ENCODE results near the gene CALHM4.

DNA sequence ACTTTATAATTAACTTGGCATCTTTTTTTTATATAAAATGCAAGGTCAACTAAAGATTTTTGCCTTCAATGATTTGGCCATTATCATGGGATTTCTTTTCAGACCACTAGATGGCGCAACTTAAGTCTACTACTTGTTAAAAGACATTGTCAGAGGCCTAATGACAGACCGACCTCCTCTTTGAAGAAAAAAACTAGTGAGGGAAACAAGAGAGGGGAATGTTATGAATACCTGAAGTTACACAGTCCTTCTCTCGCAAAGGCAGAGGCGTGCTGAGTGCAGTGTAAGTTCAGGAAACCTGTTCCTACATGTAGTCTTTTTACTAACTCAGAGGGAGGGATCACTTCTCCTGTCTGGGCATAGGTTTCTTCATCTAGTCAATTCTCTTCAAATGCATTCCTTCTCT lies 17.3 kb upstream of the CALHM4 start:
- TF ChIP-seq, protein P1, sequence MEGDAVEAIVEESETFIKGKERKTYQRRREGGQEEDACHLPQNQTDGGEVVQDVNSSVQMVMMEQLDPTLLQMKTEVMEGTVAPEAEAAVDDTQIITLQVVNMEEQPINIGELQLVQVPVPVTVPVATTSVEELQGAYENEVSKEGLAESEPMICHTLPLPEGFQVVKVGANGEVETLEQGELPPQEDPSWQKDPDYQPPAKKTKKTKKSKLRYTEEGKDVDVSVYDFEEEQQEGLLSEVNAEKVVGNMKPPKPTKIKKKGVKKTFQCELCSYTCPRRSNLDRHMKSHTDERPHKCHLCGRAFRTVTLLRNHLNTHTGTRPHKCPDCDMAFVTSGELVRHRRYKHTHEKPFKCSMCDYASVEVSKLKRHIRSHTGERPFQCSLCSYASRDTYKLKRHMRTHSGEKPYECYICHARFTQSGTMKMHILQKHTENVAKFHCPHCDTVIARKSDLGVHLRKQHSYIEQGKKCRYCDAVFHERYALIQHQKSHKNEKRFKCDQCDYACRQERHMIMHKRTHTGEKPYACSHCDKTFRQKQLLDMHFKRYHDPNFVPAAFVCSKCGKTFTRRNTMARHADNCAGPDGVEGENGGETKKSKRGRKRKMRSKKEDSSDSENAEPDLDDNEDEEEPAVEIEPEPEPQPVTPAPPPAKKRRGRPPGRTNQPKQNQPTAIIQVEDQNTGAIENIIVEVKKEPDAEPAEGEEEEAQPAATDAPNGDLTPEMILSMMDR (IDR thresholded peaks at IDR 0.05; ENCODE audit: low read depth, low read length, missing input control): peak; percentile 73
- TF ChIP-seq GABPA (IDR thresholded peaks at IDR 0.05 in 1 of 2, conservative IDR thresholded peaks at IDR 0.05 in 1 of 2) (no peak), EGR1 (IDR thresholded peaks at IDR 0.05; ENCODE audit: low read depth in 2 of 2) (no peak), SP1 (IDR thresholded peaks at IDR 0.05) (no peak), YY1 (IDR thresholded peaks at IDR 0.05) (no peak), RAD21 (IDR thresholded peaks at IDR 0.05) (peak; percentile 75 to 86), JUND (IDR thresholded peaks at IDR 0.05) (no peak)
- TF ChIP-seq, protein P2, sequence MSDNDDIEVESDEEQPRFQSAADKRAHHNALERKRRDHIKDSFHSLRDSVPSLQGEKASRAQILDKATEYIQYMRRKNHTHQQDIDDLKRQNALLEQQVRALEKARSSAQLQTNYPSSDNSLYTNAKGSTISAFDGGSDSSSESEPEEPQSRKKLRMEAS (IDR thresholded peaks at IDR 0.05): no peak
- TF ChIP-seq, protein P3, sequence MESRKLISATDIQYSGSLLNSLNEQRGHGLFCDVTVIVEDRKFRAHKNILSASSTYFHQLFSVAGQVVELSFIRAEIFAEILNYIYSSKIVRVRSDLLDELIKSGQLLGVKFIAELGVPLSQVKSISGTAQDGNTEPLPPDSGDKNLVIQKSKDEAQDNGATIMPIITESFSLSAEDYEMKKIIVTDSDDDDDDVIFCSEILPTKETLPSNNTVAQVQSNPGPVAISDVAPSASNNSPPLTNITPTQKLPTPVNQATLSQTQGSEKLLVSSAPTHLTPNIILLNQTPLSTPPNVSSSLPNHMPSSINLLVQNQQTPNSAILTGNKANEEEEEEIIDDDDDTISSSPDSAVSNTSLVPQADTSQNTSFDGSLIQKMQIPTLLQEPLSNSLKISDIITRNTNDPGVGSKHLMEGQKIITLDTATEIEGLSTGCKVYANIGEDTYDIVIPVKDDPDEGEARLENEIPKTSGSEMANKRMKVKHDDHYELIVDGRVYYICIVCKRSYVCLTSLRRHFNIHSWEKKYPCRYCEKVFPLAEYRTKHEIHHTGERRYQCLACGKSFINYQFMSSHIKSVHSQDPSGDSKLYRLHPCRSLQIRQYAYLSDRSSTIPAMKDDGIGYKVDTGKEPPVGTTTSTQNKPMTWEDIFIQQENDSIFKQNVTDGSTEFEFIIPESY (IDR thresholded peaks at IDR 0.05): no peak
- TF ChIP-seq, protein P4, sequence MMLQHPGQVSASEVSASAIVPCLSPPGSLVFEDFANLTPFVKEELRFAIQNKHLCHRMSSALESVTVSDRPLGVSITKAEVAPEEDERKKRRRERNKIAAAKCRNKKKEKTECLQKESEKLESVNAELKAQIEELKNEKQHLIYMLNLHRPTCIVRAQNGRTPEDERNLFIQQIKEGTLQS (IDR thresholded peaks at IDR 0.05): no peak

Data from liver (tissue), 3 donors.